Measurements from ENCODE around the gene LGALS3BP. TPM values are rescaled to one million over a fixed set of nuclear protein-coding genes. Genes with fewer than 3 reads are reported as not detected.
A peak's percentile ranks its signal among the peaks of the same experiment; 100 is the strongest.

LGALS3BP gene
- total and polyA plus RNA-seq, 10 donors = 33.6 to 188 (median 100) TPM

DNA sequence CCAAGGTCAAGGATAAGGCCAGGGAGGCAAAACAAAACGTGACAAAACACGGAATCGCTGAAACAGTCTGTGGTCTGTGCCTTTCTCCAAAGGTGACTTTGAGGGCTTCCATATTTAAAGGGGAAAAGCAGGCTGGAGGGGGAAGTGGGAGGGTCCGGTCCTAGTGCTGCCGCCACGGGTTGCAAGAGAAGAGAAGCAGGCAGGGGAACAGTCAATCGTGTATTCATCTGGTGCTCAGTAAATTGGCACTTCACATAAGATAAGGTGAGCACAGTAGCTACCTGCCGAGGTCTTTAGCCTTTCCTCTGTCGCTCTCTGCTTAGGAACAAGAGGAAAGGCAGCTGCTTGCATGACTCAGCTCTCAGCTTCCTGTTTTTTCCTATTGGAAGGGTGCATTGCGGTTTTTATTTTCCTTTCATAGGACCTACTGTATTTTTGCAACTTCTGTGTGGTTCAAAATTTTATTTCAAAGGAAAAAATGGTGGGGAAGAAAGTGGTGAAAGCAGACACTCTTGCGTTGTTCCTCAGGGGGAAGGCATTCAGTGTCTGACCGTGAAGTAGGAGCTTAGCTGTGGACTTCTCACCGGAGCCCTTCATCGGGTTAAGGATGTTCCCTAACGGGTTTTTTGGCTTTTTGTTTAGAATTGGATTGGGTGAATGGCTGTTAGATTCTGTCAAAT lies 7.1 kb upstream of the LGALS3BP start:
- WGBS, 5 donors = 2 to 4% (median 3%) methylated on average over 15 of the region's 15 CpGs
- Histone ChIP-seq H3K27ac (peak overlapping the region; percentile 68 to 87 (median 78)), H3K9me3 (no peaks in the 10 kb centered on the region), H3K4me3 (peak overlapping the region; percentile 2 to 64 (median 32)), H3K27me3 (replicated peaks in 1 of 7) (no peaks in the 10 kb centered on the region), H3K4me1 (peaks cover 15 to 50% (median 44%) of the 10 kb centered on the region in 6 donors), H3K36me3 (peaks cover 0 to 29% (median 19%) of the 10 kb centered on the region in 6 donors)
- intact Hi-C loops (cut with DNase I; ENCODE audit: low total_unique reads) = no loop called here
- no peak for DNase-seq
- peak in 2 of 3 donors; percentile 36 to 43 for TF ChIP-seq POLR2AphosphoS5 (IDR thresholded peaks at IDR 0.05)
- TF ChIP-seq, protein P1, sequence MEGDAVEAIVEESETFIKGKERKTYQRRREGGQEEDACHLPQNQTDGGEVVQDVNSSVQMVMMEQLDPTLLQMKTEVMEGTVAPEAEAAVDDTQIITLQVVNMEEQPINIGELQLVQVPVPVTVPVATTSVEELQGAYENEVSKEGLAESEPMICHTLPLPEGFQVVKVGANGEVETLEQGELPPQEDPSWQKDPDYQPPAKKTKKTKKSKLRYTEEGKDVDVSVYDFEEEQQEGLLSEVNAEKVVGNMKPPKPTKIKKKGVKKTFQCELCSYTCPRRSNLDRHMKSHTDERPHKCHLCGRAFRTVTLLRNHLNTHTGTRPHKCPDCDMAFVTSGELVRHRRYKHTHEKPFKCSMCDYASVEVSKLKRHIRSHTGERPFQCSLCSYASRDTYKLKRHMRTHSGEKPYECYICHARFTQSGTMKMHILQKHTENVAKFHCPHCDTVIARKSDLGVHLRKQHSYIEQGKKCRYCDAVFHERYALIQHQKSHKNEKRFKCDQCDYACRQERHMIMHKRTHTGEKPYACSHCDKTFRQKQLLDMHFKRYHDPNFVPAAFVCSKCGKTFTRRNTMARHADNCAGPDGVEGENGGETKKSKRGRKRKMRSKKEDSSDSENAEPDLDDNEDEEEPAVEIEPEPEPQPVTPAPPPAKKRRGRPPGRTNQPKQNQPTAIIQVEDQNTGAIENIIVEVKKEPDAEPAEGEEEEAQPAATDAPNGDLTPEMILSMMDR (IDR thresholded peaks at IDR 0.05 in 8 of 11, conservative IDR thresholded peaks at IDR 0.05 in 3 of 11) = no peak
- TF ChIP-seq POLR2A (IDR thresholded peaks at IDR 0.05) = no peak

DNA sequence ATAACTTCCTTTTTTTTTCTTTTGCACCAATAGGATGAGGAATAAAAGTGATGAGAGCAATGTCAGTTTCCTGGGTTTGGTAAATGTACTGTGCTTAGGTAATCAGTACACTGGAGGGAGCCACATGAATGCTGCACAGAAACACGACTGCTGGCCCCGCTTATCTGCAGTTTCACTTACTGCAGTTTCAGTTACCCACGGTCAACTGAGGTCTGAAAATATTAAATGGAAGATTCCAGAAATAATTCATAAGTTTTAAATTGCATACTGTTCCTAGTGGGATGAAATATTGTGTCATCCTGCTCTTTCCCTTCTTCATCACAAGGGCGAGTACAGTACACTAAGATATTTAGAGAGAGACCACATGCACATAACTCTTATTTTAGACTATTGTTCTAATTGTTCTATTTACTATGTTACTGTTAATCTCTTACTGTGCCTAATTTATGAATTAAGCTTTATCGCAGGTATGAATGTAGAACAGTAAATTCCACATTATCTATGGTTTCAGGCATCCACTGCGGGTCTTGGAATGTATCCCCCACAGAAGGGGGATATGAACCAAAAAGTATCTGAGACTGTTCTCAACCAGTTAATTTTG lies 6.4 kb upstream of the LGALS3BP start:
- Histone ChIP-seq H3K36me3 (peaks cover 0 to 23% (median 13%) of the 10 kb centered on the region in 6 donors), H3K9me3 (no peaks in the 10 kb centered on the region), H3K4me1 (peaks cover 11 to 44% (median 37%) of the 10 kb centered on the region in 6 donors), H3K27ac (peak overlapping the region; percentile 68 to 87 (median 78)), H3K27me3 (replicated peaks in 1 of 7) (no peaks in the 10 kb centered on the region), H3K4me3 (peak overlapping the region; percentile 2 to 64 (median 32))
- DNase-seq = no peak
- WGBS, 5 donors = 14 to 21% (median 17%) methylated on average over 6 of the region's 6 CpGs
- intact Hi-C loops (cut with DNase I; ENCODE audit: low total_unique reads) = no loop called here
- peak in 1 of 3 donors; percentile 37 for TF ChIP-seq POLR2A (IDR thresholded peaks at IDR 0.05)
- TF ChIP-seq POLR2AphosphoS5 (IDR thresholded peaks at IDR 0.05) = peak in 1 of 3 donors; percentile 34
- TF ChIP-seq, protein P1 (IDR thresholded peaks at IDR 0.05 in 8 of 11, conservative IDR thresholded peaks at IDR 0.05 in 3 of 11) = peak in 7 of 11 experiments; percentile 27 to 55 (median 42)

DNA sequence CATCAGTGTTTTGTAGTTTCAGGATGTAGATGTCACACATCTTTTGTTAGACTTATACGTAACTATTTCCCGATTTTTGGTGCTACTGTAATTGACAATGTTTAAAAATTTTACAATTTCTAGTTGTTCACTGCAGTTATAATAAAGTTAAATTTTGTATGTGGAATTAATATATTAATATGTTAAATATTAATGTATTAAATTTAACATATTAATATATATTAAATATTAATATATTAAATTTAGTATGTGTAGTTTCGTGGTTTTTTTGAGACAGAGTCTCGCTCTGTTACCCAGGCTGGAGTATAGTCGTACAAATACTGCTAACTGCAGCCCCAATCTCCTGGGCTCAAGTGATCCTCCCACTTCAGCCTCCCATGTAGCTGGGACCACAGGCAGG lies 5.7 kb upstream of the LGALS3BP start:
- 84 to 93% (median 87%) methylated on average over 5 of the region's 5 CpGs for WGBS, 5 donors
- intact Hi-C loops (cut with DNase I; ENCODE audit: low total_unique reads) = no loop called here
- no peaks in the 10 kb centered on the region for H3K9me3 ChIP-seq
- peak overlapping the region; percentile 68 to 87 (median 78) for H3K27ac ChIP-seq
- H3K4me1 ChIP-seq = peaks cover 11 to 42% (median 35%) of the 10 kb centered on the region in 6 donors
- TF ChIP-seq POLR2AphosphoS5 (IDR thresholded peaks at IDR 0.05) (no peak), POLR2A (IDR thresholded peaks at IDR 0.05) (no peak)
- TF ChIP-seq, protein P1 (IDR thresholded peaks at IDR 0.05 in 8 of 11, conservative IDR thresholded peaks at IDR 0.05 in 3 of 11) = no peak
- peaks cover 0 to 15% (median 5%) of the 10 kb centered on the region in 6 donors for H3K36me3 ChIP-seq
- DNase-seq = no peak
- no peak overlapping the region for H3K4me3 ChIP-seq
- H3K27me3 ChIP-seq (replicated peaks in 1 of 7) = no peaks in the 10 kb centered on the region

Measured in spleen (tissue), 11 donors.